Activated CD8-positive, alpha-beta memory T cell treated with anti-CD3 and anti-CD28 coated beads, Interleukin-2, amount 50 U/mL, for 24 hours (primary cell): ENCODE results near the gene SPATA13.
"Not testable (repeated sequence)": the region's sequence is repeated elsewhere in the genome, so short reads cannot be mapped to it uniquely, and the experiment has no call there.

ENCODE experiments used
- DNase-seq: peaks from one replicate; pipeline ENCODE4 v3.0.0-alpha.2; 2020; ENCODE audit errors: extremely low read depth

Gene SPATA13

DNA sequence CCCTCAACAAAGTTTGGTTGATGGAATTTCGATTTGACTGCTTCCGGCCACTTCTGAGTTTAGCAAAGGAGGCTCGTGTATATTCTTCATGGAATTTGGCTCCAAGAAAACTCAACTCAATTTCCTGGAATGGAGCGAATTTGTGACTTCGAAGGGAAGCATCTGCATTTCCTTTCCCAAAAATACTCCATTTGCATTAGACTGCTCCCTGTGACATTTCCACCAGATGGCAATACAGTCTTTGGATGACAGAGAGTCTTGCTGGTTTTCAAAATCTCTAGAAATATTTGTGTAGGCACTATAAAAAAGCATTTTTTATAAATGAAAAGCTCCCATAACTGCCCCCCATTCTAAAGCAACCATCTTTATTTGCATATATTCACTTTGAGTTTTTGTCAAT lies 152.9 kb downstream of the SPATA13 start:
- no peak for DNase-seq

DNA sequence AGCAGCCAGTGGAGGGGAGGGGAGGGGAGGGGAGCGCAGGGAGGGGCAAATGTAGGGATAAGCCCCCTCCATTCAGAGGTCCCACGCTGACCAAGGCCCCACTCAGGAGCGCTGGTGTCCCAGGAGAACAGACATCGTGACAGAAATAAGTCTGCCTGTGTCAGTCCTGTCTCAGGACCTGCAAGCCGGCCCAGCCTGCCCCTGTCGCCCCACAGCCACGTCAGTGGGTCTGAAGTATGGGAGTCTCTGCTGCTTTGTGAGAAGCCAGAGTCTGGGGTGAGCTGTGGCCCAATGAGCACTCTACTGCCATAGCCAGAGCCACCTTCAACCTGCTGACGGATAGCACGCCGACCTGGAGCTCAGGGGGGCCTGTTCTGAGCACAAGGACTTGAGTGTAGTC lies 157.3 kb downstream of the SPATA13 start:
- DNase-seq = not testable (repeated sequence)

DNA sequence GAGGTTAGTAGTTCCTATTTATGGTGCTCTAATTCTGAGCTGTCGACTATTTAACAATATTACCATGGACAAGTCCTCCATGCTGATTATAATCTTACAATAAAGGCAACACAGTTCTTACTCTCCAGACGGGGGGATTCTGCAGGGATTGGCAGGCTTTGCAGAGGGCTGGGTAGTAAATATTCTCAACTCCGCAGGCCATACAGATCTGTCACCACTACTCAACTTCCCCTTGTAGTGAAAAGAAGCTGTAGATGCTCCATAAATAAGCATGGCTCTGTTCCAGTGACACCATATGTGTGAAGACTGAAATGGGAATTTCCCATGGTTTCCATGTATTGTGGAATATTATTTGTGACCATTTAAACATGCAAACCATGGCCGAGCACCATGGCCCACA lies 158.4 kb downstream of the SPATA13 start:
- DNase-seq = not testable (repeated sequence)

DNA sequence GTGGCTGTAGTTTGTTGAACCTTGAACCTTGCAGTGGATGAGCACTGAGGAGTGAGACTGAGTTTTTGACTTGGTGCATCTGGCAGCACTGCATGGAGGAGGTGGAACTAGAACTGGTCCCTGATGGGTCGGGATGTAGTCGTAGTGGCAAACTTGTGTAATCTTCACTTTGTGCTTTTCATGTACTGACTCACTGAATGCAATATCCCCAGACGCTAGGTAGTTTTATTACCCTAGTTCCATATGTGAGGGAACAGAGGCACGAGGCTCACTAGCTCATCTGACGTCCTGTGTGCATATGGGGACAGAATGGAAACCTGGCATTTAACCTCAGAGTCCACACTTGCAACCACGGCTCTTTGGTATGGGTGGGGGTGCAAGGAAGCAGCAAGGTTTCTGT lies 159.1 kb downstream of the SPATA13 start:
- not testable (repeated sequence) for DNase-seq

DNA sequence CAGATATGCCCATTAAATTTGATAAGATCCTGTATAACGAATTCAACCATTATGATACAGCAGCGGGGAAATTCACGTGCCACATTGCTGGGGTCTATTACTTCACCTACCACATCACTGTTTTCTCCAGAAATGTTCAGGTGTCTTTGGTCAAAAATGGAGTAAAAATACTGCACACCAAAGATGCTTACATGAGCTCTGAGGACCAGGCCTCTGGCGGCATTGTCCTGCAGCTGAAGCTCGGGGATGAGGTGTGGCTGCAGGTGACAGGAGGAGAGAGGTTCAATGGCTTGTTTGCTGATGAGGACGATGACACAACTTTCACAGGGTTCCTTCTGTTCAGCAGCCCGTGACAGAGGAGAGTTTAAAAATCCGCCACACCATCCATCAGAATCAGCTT lies 160.9 kb downstream of the SPATA13 start:
- DNase-seq = not testable (repeated sequence)

DNA sequence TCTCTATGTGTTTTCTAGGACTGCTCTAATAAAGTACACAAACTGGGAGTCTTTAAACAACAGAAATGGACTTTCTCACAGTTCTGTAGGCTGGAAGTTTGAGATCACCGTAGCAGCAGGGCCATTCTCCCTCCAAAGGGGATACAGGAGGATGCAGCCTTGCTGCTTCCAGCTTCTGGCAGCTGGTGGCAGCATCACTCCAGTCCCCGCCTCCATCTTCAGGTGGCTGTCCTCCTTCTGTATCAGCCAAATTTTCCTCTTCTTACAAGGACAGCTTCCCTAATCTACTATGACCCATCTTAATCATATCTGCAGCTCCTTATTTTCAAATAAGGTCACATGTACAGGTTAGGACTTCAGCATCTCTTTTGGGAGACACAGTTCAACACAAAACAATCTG lies 161.9 kb downstream of the SPATA13 start:
- DNase-seq = not testable (repeated sequence)

DNA sequence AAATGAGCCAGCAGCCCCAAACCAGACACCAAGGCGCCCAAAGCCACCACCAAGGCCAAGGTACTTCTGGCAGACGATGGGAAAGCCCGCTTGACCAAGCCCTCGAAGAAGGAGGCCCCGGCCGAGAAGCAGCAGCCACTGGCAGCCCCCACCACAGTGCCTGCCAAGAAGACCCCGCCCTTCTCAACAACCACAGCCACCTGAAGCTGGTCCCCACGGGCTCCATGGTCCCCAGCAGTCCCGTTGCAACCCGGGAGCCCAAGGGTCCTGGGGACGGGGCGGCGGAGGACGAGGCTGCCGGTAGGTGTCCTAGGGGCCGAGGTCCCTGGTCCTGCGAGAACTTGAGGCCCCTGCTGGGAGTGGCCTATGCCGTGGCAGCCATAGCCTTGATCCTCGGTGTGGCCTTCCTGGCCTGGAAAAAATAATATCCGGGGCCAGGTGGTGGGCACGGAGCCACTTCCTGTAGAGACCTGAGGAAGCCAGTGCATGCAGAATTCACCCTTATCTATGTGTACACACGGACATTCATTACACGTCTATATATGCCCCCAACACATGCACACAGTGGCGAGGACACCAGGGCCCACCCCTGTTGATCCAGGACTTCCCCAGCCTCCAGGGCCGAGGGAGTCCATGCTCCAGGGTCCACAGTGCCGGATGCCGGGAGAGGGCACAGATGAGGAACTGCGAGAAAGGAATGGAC lies 162.7 kb downstream of the SPATA13 start:
- no peak for DNase-seq

DNA sequence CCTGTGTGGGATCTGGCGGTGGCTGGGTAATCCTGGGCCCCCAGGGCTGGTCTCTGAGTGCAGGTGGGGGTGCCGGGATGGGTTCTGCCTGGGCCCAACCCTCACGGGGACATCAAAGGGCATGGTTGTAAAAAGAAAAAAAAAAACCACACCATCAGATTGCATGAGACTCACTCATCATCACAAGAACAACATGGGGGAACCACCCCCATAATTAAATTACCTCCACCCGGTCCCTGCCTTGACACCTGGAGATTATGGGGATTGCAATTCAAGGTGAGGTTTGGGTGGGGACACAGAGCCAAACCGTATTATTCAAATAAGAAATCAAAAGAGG lies 163.2 kb downstream of the SPATA13 start:
- DNase-seq = no peak

DNA sequence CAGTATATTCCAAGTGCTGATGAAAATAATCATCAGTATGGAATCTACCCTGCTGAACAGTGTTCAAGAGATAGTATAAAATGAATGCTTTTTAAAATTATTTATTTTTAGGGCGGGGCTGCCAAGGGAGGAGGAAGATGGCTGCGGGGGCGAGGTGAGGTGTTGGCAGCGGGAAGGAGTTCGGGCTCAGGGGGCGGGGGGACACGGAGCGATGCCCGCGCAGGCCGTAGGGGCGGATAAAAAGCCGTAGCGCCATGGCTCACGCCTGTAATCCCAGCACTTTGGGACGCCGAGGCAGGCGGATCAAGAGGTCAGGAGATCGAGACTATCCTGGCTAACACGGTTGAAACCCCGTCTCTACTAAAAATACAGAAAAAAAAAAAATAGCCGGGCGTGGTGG lies 167.1 kb downstream of the SPATA13 start:
- not testable (repeated sequence) for DNase-seq

DNA sequence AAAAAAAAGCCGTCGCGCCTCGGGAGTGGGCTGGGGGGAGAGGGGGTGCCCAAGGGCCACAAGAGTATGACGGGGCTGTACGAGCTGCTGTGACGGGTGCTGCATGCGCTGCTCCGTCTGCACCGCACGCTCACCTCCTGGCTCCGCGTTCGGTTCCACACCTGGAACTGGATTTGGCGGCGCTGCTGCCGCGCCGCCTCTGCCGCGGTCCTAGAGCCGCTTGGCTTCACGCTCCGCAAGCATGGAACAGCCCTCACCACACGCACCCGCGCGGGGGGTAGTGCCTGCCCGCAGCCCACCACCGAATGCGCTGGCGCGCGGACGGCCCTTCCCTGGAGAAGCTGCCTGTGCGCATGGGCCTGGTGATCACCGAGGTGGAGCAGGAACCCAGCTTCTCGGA lies 167.6 kb downstream of the SPATA13 start:
- DNase-seq = no peak

DNA sequence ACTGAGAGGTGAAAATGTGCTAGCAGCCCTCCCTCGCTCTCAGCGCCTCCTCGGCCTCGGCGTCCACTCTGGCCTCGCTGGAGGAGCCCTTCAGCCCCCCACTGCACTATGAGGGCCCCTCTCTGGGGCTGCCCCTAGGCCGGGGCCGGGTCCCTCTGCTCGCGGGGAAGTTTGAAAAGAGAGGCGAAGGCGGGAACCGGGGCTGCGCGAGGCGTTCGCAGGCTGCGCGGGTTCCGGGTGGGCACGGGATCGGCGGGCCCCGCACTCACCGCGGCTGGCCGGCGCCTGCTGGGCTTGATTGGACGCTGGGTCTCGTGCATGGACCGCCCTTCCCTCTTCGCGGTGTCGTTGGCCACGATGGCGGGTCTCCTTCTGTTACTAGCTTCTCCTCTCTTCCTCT lies 178.2 kb downstream of the SPATA13 start:
- no peak for DNase-seq

DNA sequence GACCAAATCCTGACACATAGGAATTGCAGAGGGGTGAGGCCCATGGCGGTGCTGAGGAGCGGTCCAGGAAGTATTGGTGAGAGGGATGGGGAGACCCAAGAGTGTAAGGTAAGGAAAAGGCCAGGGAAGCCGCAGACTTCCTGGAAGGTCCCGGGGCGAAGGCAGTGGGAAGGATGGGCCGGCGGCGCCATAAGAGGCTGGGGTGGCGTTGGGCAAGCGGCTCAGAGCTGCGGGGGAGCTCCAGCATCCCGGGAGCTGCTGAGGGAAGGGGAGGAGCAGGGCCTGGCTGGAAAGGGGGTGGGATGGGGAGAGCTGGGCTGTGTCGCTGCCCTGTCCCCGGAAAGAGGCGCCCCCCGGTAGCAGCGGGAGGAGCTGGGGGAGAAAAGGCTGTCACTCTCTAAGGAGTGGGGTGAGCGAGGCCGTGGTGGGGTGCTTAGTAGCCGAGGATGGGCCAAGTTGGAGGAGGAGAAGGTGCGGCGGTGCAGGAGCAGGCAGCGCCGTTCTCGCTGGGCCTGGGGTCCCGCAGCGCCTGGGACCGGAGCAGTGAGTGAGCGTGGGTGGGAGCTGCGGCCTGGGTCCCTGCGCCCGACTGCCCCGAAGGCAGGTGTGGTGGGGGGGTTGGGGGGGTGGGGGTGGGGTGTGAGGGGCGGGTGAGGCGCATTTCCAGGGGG lies 179.6 kb downstream of the SPATA13 start:
- DNase-seq = no peak

DNA sequence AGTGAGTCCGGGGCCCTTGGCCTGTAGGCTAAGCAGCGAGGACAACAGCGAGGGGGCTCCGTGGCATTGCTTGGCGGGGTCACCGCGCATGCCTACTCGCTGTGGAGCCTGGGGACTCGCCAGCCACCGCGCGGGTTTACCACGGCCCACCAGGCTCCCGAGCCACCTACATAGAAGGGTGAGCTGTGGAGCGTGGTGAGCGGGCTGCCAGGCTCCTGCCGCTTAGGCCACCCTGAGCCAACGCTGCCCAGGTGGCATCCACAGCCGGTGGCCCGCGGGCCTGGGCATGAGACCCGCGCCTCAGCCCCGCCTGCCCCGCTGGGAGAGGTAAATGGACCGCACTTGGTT lies 180.1 kb downstream of the SPATA13 start:
- no peak for DNase-seq

DNA sequence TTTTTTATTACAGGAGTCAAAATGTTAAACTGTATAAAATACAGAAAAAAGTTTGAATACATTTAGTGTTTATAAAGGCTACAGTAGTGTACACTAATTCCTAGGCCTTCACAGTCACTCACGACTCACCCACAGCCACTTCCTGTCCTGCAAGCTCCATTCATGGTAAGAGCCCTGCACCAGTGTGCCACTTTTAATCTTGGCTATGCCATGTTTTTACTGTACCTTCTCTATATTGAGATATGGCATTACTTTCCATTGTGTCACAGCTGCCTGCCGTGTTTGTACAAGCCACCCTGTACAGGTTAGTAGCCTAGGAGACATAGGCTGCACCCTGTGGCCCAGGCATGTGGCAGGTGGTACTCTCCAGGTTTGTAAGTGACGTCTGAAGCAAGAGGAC lies 180.9 kb downstream of the SPATA13 start:
- DNase-seq = no peak

DNA sequence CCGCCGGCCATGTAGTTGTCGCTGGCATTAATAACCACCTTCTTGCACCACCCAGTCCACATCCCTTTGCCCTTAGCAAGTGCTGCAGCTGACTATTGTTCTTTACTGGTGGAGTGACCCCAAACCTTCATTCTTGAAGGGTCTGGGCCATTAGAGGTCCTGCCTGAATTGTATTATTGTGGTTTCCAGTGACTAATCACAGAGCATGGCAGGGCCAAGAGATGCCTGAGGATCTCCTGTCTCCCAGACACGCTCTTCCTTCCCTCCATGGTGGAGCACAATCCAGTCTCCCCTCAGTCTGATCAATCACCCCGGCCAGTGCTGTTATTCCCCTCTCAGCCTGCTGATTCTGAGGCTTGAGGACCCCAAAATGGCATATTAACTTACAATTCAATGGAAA lies 187.9 kb downstream of the SPATA13 start:
- no peak for DNase-seq

DNA sequence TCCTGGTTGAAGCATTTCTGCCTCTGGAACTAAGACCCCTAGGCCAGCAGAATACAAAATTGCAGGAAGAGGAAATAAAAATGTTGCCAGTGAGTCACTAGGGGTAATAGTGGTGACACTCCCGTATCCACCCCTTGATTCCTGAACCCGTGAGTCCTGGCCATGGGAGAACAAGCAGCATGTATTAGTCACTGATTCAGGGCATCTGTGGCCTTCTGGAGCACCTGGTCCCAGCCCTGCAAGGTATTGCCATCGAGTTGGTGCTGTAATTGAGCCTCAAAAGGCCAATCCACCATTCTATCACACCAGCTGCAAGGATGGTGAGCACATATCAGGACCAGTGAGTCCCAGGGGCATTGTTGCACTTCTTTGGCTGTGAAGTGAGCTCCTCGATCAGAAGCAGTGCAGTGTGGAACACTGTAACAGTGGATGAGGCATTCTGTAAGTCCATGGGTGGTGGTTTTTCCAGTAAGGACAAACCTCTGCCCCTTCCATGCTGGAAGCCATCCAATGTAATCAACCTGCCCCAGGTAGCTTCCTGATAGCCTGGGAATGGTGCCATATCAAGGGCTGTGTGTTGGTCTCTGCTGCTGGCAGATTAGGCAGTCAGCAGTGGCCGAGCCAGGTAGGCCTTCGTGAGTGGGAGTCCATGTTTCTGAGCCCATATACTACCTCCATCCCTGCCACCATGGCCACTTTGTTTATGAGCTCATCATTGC lies 188.4 kb downstream of the SPATA13 start:
- no peak for DNase-seq

DNA sequence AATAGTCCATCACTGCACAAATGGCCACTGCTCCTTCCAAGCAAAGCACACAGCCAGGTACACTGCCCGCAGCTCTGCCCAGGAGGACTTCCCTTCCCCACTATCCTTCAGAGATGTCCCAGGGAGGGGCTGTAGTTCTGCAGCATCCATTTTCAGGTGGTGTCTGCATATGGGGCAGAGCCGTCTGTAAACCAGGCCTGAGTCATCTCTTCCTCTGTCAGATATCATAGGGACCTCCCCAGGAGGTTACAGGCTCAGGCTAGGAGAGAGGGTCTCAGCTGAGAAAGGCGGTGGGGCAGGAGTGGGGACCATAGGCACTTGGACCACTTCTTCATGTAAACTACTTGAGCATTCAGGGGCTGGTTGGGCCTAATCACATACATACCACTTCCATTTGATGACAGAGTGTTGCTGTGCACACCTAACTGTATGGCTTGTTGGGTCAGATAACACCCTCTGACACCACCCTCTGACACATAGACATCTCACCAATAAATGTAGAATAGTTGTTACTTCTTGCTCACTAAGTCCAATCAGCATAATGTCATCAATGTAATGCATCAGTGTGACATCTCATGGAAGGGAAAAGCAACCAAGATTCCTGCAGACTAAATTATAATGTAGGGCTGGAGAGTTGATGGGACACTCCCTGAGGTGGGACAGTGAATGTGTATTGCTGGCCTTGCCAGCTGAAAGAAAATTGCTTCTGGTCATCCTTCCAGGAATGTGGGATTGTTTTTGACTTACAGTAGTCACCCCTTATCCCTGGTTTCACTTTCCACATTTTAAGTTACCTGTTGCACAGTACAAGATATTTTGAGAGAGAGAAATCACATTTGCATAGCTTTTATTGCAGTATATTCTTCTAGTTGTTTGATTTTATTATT lies 189.5 kb downstream of the SPATA13 start:
- not testable (repeated sequence) for DNase-seq

DNA sequence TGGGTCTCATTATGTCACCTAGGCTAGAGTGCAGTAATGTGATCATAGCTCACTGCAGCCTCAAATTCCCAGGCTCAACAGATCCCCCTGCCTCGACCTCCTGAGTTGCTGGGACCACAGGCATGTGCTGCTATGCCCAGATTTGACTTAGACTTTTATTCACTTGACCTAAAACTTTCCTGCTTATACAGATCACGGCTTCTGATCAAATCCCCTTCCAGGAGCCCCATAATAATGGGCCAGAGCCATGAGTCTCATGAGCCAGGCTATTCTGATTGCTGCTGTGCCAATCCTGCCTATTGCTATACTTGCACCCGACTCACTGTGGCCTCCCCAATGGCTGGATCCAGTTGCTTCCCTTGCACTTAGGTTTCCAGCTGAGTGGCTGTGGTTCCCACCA lies 190.9 kb downstream of the SPATA13 start:
- no peak for DNase-seq

DNA sequence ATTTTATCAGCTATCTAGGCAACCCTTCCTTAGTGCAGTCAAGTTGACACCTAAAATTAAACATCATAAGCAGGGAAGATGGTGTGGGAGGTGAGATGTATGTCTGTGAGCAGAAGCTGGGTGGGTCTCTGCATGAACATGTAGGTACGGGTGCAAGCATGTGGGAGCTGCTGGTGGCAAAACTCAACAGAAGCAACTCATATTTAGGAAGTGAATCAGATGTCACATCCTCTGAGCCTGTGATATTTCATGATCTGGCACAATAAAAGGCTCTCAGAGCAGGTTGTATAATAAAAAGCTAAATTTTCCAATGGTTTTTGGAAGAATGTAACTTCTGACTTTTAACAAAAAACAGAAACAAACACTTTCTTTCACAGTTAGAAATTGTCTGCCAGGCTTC lies 193.2 kb downstream of the SPATA13 start:
- DNase-seq = no peak

DNA sequence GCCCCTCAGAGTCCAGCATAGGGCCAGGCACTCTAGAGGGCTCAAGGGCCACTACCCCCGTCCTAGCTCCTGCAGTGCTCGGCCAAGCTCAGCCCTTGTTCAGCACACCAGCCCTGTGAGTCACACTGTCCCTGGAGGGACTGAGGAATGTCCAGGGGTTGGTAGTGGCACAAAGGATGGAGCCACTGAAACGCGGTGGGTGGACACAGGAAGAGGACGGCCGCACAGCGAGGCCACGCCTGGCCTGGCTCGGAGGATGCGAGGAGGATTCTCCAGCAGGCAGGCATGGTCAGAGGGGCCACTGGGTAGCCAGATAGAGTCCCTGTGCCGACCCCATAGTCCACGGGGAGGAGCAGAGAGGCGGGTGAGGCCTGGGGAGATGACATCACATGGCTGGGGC lies 194.6 kb downstream of the SPATA13 start:
- DNase-seq = no peak

DNA sequence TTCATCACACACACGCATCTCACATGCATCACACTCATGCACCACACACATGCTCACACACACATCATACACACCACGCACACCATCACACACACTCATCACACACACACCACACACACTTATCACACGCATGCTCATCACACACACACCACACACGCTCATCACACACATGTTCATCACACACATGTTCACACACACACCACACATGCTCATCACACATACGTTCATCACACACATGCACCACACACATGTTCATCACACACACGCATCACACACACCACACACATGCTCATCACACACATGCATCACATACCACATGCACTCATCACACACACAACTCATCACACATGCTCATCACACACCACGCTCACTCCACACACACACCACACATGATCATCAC lies 195.8 kb downstream of the SPATA13 start:
- DNase-seq = no peak
